ENCODE data around the gene RNU1-1.
A peak's percentile ranks its signal among the peaks of the same experiment; 100 is the strongest.
"Not testable (repeated sequence)": the region's sequence is repeated elsewhere in the genome, so short reads cannot be mapped to it uniquely, and the experiment has no call there.

The RNU1-1 gene

GRCh38 chr1:16514107-16515055, at the start of gene RNU1-1:
Gene RNU1-1 (minus strand): TSS chr1:16514285.
- peak; percentile 19 for DNase-seq (ENCODE audit: low read depth)
- peak within 1 kb of the TSS; percentile 41 for H3K4me3 ChIP-seq (ENCODE audit: low read depth, low read length)

- not testable (repeated sequence) for DNase-seq (ENCODE audit: low read depth); H3K4me3 ChIP-seq (ENCODE audit: low read depth, low read length)
These were observed 47.0 kb upstream of the RNU1-1 start for GRCh38 chr1:16561035-16561434.

GRCh38 chr1:16560498-16560897, 46.4 kb upstream of the RNU1-1 start:
- DNase-seq (ENCODE audit: low read depth) = not testable (repeated sequence)

GRCh38 chr1:16559688-16560087, 45.6 kb upstream of the RNU1-1 start:
- not testable (repeated sequence) for DNase-seq (ENCODE audit: low read depth); H3K4me3 ChIP-seq (ENCODE audit: low read depth, low read length)

More at GRCh38 chr1:16560498-16560897, 46.4 kb upstream of the RNU1-1 start:
- not testable (repeated sequence) for H3K4me3 ChIP-seq (ENCODE audit: low read depth, low read length)

GRCh38 chr1:16557034-16557433, 42.9 kb upstream of the RNU1-1 start:
- DNase-seq (ENCODE audit: low read depth); H3K4me3 ChIP-seq (ENCODE audit: low read depth, low read length): not testable (repeated sequence)

GRCh38 chr1:16553244-16553643, 39.2 kb upstream of the RNU1-1 start:
- not testable (repeated sequence) for H3K4me3 ChIP-seq (ENCODE audit: low read depth, low read length); DNase-seq (ENCODE audit: low read depth)

GRCh38 chr1:16550212-16550918, 36.3 kb upstream of the RNU1-1 start:
- DNase-seq (ENCODE audit: low read depth); H3K4me3 ChIP-seq (ENCODE audit: low read depth, low read length): not testable (repeated sequence)

- not testable (repeated sequence) for H3K4me3 ChIP-seq (ENCODE audit: low read depth, low read length)
These were observed 35.5 kb upstream of the RNU1-1 start for GRCh38 chr1:16549545-16549944.

GRCh38 chr1:16547502-16548241, 33.6 kb upstream of the RNU1-1 start:
- DNase-seq (ENCODE audit: low read depth); H3K4me3 ChIP-seq (ENCODE audit: low read depth, low read length): not testable (repeated sequence)

More at GRCh38 chr1:16549545-16549944, 35.5 kb upstream of the RNU1-1 start:
- DNase-seq (ENCODE audit: low read depth) = not testable (repeated sequence)

- not testable (repeated sequence) for DNase-seq (ENCODE audit: low read depth); H3K4me3 ChIP-seq (ENCODE audit: low read depth, low read length)
These were observed 31.6 kb upstream of the RNU1-1 start for GRCh38 chr1:16545682-16546095.

- not testable (repeated sequence) for DNase-seq (ENCODE audit: low read depth); H3K4me3 ChIP-seq (ENCODE audit: low read depth, low read length)
These were observed 26.4 kb upstream of the RNU1-1 start for GRCh38 chr1:16540421-16540893.

GRCh38 chr1:16537528-16537927, 23.4 kb upstream of the RNU1-1 start:
- not testable (repeated sequence) for DNase-seq (ENCODE audit: low read depth)

GRCh38 chr1:16536796-16537195, 22.7 kb upstream of the RNU1-1 start:
- DNase-seq (ENCODE audit: low read depth); H3K4me3 ChIP-seq (ENCODE audit: low read depth, low read length): not testable (repeated sequence)

More at GRCh38 chr1:16537528-16537927, 23.4 kb upstream of the RNU1-1 start:
- H3K4me3 ChIP-seq (ENCODE audit: low read depth, low read length) = not testable (repeated sequence)

- not testable (repeated sequence) for H3K4me3 ChIP-seq (ENCODE audit: low read depth, low read length); DNase-seq (ENCODE audit: low read depth)
These were observed 21.8 kb upstream of the RNU1-1 start for GRCh38 chr1:16535898-16536297.

GRCh38 chr1:16535487-16535886, 21.4 kb upstream of the RNU1-1 start:
- DNase-seq (ENCODE audit: low read depth); H3K4me3 ChIP-seq (ENCODE audit: low read depth, low read length): not testable (repeated sequence)

GRCh38 chr1:16534829-16535456, 20.9 kb upstream of the RNU1-1 start:
- DNase-seq (ENCODE audit: low read depth) = peak; percentile 32

GRCh38 chr1:16534239-16534828, 20.2 kb upstream of the RNU1-1 start:
- DNase-seq (ENCODE audit: low read depth); H3K4me3 ChIP-seq (ENCODE audit: low read depth, low read length): not testable (repeated sequence)

More at GRCh38 chr1:16534829-16535456, 20.9 kb upstream of the RNU1-1 start:
- H3K4me3 ChIP-seq (ENCODE audit: low read depth, low read length) = not testable (repeated sequence)
